ENCODE measurements around the gene MDFI.
"Not testable (repeated sequence)": the region's sequence is repeated elsewhere in the genome, so short reads cannot be mapped to it uniquely, and the experiment has no call there.

MDFI gene

GRCh38 chr6:41602864-41603608, 35.2 kb upstream of the MDFI start:
- peak; percentile 74 for DNase-seq

GRCh38 chr6:41604006-41604405, 34.3 kb upstream of the MDFI start:
- no peak for DNase-seq

DNA sequence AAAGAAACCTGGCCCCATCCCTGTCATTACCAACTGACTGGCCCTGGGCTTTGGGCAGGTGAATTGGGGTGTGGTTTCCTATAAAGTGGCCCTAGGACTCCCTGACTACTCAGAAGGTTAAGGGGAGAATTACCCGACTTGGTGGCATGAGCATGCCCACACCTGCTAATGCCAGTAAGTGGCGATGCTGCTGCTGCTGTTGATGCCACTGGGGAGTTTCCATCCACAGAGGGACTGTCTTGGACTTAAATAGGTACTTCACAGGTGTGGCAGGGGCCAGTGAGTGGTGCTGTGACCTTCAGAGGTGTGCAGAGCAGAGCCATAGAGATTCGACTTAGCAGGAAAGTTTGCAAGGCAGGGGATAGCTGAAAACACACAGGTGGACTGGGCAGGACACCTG, 32.6 kb upstream of the MDFI start:
- no peak for DNase-seq

DNA sequence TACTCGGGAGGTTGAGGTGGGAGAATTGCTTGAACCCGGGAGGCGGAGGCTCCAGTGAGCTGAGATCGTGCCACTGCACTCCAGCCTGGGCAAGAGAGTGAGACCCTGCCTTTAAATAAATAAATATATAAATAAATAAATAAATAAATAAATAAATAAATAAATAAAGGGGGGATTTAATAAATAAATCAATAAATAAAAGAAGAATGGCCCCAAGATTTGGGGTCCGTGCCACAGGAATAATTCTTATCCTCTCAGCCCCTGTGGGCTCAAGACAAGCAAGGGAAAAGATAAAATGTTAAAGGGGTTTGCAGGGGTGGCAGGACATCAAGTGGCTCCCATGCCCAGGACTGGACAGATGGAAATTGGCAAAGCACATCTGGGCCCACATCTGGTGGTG, 31.2 kb upstream of the MDFI start:
- no peak for DNase-seq

DNA sequence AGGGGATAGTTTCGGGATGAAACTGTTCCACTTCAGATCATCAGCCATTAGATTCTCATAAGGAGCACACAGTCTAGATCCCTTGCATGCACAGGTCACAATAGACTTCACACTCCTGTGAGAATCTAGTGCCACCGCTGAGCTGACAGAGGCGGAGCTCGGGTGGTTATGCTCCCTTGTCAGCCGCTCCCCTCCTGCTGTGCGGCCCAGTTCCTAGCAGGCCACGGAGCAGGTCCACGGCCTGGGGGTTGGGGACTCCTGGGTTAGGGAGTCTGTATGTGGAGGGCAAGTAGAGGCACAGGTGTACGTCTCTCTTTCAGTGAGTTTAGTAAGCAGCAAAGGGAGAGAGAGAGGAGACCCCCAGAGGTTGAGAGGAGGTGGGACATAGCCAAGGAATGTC, 30.5 kb upstream of the MDFI start:
- no peak for DNase-seq

- DNase-seq = no peak
Observed at GRCh38 chr6:41608443-41609151, 29.7 kb upstream of the MDFI start.

DNA sequence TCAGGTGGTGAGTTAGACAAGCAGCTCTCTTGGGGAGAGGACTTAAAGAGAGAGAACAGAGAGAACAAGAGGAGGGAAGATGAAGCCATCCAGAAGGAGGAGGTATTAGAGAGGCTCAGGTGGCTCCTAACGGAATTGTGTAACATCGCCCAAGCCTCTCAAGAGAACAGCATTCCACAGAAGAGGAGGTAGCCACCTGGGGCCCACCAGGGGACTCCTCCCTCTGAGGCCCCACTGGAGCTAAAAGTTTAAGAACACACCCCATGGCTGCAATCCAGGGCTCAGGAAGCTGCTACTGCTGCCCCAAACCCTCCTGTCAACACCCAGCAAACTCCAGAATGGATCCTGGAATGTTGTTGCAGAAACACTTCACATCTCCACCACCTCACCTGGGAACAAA, 23.6 kb upstream of the MDFI start:
- DNase-seq = no peak

GRCh38 chr6:41615311-41615710, 23.0 kb upstream of the MDFI start:
- DNase-seq = no peak

DNA sequence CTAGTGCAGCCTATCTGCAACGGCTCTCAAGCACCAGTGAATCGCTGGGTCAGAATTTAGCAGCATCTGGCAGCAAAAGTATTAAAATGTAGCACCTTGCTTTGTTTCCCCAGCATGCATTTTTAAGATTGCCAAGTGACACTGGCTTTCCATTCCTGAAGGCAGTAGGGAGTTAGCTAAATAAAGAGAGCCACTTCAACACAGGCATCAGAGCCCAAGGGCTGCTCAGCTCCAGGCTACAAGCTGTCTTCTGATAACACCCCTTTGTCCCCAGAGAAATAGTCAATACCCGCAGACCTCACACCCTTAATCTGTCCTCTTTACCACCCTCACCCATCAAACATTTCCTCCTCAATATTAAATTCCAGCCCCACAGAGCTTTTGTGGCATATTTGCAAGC, 19.7 kb upstream of the MDFI start:
- no peak for DNase-seq

GRCh38 chr6:41619193-41619592, 19.1 kb upstream of the MDFI start:
- not testable (repeated sequence) for DNase-seq

GRCh38 chr6:41621367-41621766, 16.9 kb upstream of the MDFI start:
- DNase-seq = no peak

DNA sequence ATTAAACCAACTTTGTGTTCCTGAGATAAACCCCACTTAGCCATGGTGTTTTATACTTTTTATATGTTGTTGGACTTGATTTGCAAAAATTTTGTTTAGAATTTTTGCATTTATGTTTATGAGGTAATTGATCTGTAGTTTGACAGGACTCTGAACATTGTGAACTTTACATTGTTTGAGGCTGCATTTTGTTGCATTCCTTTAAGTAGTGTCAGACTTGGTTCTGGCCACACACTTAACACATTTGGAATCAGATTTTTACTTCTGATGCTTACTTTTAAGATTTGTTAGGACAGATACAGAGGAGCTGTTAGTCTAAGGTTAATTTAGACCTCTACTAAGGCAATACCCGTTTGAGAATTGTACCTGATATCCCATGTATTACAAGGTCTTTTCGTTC, 16.5 kb upstream of the MDFI start:
- DNase-seq = no peak

GRCh38 chr6:41622206-41622988, 15.9 kb upstream of the MDFI start:
- no peak for DNase-seq

- no peak for DNase-seq
Observed at GRCh38 chr6:41623330-41623729, 14.9 kb upstream of the MDFI start.

- DNase-seq = no peak
Observed at GRCh38 chr6:41624621-41625380, 13.5 kb upstream of the MDFI start.

- no peak for DNase-seq
Observed at GRCh38 chr6:41625442-41625841, 12.8 kb upstream of the MDFI start.

GRCh38 chr6:41626022-41626421, 12.2 kb upstream of the MDFI start:
- no peak for DNase-seq

DNA sequence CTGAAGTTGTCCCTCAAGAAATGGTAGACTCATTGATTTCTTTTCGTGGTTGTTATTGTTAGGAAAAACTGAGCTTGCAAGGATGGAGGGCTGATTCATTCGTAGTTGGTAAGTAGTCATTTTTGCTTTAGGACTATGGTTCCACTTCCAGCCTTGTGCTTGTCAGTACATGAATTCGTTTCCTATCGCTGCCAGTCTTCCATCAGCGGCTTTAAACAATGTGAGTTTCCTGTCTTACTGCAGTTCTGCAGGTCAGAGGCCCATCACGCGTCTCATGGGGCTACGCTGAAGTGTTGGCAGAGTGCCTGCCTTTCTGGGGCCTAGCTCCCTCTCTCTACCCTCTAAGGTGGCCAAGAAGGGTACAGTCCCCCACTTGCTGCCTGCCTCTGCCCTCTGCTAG, 11.4 kb upstream of the MDFI start:
- DNase-seq = no peak

- DNase-seq = no peak
Observed at GRCh38 chr6:41629128-41629527, 9.1 kb upstream of the MDFI start.

DNA sequence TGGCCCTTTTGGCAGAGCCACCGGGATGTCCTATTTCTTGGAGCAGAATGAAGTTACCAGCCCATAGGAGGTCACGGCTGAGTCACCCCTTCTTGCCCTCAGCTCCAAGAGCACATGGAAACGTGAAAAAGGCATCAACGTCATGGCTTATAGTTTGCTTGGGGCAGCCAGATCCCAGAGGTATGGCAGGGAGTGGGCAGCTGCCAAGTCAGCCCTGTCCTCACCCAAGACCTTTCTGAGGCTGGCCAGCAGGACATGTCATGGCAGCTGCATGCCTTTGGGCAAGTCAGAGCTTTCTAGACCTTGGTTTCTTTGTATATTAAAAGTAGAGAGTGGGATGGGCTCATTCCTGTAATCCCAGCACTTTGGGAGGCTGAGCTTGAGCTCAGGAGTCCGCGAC, 8.2 kb upstream of the MDFI start:
- no peak for DNase-seq

DNA sequence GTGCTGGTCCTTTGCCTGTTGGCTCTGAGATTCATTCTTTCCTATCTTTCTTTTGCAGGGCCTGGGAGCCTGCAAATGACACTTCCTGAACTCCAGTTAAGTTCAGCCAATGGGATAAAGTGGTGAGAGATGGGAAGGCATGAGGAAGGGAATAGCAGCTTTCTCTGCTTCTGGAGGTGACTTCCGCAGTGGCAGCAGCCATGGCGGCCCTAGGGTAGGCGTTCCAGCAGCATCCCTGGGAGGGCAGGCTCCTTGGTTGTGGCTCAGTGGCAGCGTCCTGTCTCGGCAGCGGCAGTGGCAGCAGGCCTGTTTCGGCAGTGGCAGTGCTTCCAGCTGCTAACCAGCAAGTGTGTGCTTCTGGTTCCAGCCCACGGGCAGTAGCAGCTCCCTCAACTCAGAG, 7.3 kb upstream of the MDFI start:
- DNase-seq = no peak

DNA sequence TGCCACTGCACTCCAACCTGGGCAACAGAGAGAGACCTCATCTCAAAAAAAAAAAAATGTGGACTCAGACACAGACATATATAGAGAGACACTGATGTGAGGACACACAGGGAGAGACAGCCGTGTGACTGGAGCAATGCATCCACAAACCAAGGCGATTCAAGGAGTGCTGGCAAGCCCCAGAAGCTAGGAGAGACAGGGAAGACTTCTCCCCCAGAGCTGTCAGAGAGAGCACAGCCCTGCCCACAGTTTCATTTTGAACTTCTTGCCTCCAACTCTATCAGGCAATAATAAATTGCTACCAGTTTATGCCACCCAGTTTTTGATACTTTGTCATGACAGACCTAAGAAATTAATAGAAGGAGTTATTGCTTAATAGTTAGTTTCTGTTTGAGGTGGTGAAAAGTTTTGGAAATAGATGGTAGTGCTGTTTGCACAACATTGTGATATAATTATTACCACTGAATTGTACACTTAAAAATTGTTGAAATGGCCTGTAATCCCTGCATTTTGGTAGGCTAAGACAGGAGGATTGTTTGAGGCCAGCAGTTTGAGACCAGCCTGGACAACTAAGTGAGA, 5.1 kb upstream of the MDFI start:
- DNase-seq = peak; percentile 2

DNA sequence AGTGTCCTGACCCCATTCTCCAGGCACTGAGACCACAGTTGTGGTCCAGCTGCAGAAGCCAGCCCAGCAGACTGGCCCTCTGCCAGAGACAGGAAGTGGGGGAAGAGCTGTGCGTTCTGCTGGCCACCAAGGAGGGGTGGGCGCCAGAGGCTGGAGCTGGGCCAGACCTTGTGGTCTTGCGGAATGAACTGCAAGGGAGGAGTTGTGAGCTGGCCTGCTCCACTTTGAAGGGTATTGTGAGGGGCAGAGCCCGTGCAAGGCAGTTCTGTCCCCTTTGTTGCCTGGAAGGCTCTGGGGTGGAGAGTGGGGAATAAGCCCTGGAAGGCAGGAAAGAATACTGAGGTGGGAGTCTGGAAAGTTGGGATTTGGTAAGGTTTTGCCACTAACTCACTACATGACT, 3.6 kb upstream of the MDFI start:
- DNase-seq = no peak

Data from inflammatory macrophage treated with lipopolysaccharide for 4 hours (primary cell).